AG04450 (cell line): ENCODE results near the gene NCR3LG1. TPM values are rescaled to one million over a fixed set of nuclear protein-coding genes. Genes with fewer than 3 reads are reported as not detected.

Source experiments
- CTCF ChIA-PET: fragments of 300-600, 350-600 bp; formaldehyde crosslinking; extraction: SDS; loops from one replicate; lab custom pipeline; 2022; ENCODE audit warnings: antibody characterized with exemption, inconsistent platforms; lab: Charles Lee
- POLR2A ChIA-PET: fragments of 350-600 bp; formaldehyde crosslinking; extraction: SDS; loops from one replicate; lab custom pipeline; 2021; ENCODE audit warnings: antibody characterized with exemption, inconsistent platforms; lab: Yijun Ruan, JAX
- DNase-seq: peaks from one replicate; pipeline ENCODE4 v3.0.0-alpha.2; 2011; ENCODE audit warnings: low read depth, low spot score
- H3K27ac ChIP-seq: one replicate; pipeline ENCODE4 v1.5.1; 2012; ENCODE audit warnings: low read depth, low read length, control low read depth
- H3K27me3 ChIP-seq: one replicate; pipeline ENCODE4 v1.6.0; 2012; ENCODE audit warnings: low read length; ENCODE audit not compliant: control insufficient read depth, insufficient read depth
- H3K4me3 ChIP-seq: 2 replicates; pipeline ENCODE4 v1.5.1; 2011; ENCODE audit warnings: mild to moderate bottlenecking, low read depth, low read length, control low read depth
- H3K9me3 ChIP-seq: 2 replicates; pipeline ENCODE4 v1.5.1; 2012; ENCODE audit warnings: low read length; ENCODE audit not compliant: control insufficient read depth, insufficient read depth
- polyA plus RNA-seq: library from polyadenylated mRNA; depleted of rRNA; stranded (reverse); fragments of >200 nt; gene quantifications from 2 replicates; pipeline ENCODE4 v1.2.3, GENCODE V29; 2011
- TF ChIP-seq, protein P1 (sequence below): IDR thresholded peaks from 2 replicates; pipeline ENCODE4 v1.5.1; 2011; ENCODE audit warnings: low read depth, low read length, control low read depth, inconsistent platforms

The NCR3LG1 gene
- polyA plus RNA-seq, 1 experiment, result 3.3 TPM

DNA sequence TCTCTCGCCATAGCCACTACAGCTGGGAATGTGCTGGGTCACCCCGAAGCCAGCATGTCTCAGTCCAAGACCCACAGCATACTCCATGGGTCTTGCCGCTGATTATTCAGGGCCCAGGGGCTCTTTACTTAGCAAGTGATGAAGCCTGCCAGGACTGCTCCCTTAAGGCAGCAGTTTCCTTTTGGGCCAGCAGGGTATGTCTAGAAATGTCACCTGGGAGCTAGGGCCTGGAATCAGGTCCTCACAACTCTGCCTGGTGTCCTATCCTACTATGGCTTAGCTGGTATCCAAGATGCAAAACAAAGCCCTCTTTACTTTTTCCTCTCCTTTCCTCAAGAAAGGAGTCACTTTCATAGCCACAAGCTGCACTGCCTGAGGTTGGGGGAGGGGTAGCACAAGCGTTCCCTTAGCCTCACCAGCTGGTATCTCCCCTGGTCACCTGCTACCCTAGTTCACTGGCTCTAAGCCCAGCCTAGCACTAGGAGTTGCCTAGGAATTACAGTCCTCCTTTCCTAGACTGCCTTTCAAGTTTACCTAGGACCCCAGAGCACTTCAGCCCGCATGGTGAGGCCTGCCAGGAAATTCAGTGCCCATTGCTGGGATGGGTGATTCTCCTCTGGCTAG lies 22.6 kb upstream of the NCR3LG1 start:
- Histone ChIP-seq H3K27me3 (no peaks in the 10 kb centered on the region), H3K4me3 (no peak overlapping the region), H3K27ac (no peak overlapping the region), H3K9me3 (no peaks in the 10 kb centered on the region)
- ChIA-PET POLR2A (interaction anchor here (0.6 kb wide), 1 partner anchor 23 kb away, joined by 11 read pairs; no protein-coding TSS in a partner anchor), CTCF (interaction anchor here (0.6 kb wide), 1 partner anchor 87 kb away, joined by 3 read pairs; no protein-coding TSS in a partner anchor)
- no peak for DNase-seq
- TF ChIP-seq, protein P1, sequence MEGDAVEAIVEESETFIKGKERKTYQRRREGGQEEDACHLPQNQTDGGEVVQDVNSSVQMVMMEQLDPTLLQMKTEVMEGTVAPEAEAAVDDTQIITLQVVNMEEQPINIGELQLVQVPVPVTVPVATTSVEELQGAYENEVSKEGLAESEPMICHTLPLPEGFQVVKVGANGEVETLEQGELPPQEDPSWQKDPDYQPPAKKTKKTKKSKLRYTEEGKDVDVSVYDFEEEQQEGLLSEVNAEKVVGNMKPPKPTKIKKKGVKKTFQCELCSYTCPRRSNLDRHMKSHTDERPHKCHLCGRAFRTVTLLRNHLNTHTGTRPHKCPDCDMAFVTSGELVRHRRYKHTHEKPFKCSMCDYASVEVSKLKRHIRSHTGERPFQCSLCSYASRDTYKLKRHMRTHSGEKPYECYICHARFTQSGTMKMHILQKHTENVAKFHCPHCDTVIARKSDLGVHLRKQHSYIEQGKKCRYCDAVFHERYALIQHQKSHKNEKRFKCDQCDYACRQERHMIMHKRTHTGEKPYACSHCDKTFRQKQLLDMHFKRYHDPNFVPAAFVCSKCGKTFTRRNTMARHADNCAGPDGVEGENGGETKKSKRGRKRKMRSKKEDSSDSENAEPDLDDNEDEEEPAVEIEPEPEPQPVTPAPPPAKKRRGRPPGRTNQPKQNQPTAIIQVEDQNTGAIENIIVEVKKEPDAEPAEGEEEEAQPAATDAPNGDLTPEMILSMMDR, result no peak

DNA sequence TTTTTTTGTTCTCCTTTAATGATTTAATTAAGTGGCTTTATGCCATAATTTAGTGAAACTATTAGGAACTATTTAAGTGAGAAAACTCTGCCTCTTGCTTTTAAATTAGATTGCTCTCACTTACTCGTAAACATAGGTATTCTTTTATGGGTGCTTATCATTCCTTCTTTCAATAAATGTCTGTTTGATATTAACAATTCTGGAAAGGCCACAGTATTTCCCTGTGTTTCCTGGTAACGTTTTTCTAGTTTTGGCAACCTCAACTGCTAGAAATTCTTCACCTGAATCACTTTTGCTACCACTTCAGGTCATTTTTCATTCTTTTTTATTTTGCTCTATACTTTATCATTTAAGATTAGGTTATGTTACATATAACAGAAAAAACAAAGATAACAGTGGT lies 19.9 kb upstream of the NCR3LG1 start:
- CTCF ChIA-PET, result interaction anchor here (1.1 to 1.4 kb wide), 2 partner anchors 23 to 102 kb away, joined by 4 read pairs; no protein-coding TSS in a partner anchor
- no peaks in the 10 kb centered on the region for H3K27me3 ChIP-seq
- H3K27ac ChIP-seq, result no peak overlapping the region
- H3K9me3 ChIP-seq, result no peaks in the 10 kb centered on the region
- no peak for DNase-seq
- TF ChIP-seq, protein P1, result no peak
- POLR2A ChIA-PET, result no interaction called here
- H3K4me3 ChIP-seq, result no peak overlapping the region

DNA sequence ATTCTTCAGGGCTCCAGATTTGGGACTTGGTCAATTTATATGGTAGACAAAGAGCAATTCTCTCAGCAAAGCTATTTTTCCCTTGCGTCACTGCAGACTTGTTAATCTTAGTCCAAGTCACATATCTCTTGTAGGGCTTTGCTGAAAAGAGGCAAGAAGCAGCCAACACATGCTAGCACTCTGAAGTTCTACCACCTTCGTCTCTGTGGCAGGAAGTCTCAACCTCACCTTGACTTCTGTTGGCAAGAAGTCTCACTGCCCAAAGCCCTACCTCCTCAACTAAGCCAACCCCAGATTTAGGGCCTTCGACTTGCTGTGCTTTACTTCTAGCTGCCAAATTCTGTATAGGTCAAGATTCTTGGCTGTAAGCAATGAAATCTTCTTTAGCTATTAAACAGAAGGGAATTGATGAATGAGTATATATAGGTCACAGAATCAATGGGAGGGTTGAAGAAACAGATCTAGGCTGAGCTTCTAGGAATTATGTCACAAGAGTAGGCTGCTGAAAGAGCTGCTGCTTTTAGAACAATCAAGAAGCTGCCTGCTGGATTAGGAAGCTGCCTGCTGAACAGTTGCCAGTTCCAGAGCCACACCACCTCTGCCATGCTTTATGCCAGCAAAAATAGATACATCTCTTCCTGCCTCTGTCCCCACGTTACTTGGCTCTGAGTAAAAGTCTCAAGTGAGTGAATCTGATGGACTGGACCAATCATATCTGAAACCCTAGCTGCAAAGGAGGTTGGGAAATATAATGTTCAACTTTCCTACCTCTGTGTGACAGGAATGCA lies 17.6 kb upstream of the NCR3LG1 start:
- ChIA-PET CTCF (no interaction called here), POLR2A (no interaction called here)
- TF ChIP-seq, protein P1, result no peak
- H3K27me3 ChIP-seq, result no peaks in the 10 kb centered on the region
- H3K27ac ChIP-seq, result no peak overlapping the region
- H3K4me3 ChIP-seq, result no peak overlapping the region
- H3K9me3 ChIP-seq, result no peaks in the 10 kb centered on the region
- DNase-seq, result no peak

DNA sequence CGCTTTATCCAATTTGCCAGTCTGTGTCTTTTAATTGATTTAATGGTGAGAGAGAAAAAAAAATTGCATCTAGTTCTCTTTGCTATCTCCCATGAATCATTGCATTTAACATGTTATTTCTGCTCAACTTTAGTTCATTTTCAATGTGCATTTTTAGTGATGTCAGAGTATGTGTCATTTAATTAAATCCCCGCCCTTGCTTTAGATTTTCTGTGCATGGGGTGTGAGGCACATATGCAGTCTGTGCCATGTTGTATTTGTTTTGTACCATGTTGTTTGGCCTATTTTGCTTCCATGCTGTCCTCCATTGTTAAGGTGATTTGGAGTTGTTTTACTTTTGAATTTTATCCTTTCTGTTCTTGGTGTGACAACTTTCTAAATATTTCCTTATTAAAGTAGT lies 8.3 kb upstream of the NCR3LG1 start:
- Histone ChIP-seq H3K9me3 (no peaks in the 10 kb centered on the region), H3K4me3 (no peak overlapping the region), H3K27ac (no peak overlapping the region), H3K27me3 (no peaks in the 10 kb centered on the region)
- CTCF ChIA-PET, result no interaction called here
- no peak for DNase-seq
- POLR2A ChIA-PET, result no interaction called here
- TF ChIP-seq, protein P1, result no peak

DNA sequence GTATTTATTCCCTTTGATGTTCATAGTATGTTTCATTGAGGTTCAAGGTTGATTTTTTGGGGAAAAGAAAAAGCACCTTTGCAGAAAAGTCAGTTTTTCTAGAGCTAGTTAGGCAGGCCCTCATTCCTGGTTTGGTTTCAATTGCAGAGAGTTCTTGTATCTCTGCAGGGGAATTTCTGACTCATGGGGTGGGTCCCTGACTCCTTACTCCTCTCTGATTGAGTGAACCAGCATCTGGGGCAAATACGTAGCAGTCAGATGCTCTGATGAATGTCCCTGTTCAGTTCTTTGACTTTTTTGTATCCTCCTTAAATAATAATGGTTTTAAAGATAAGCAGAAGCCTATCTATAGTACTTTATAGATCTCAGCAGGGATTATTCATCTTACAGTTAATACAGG lies 7.7 kb upstream of the NCR3LG1 start:
- TF ChIP-seq, protein P1, result no peak
- H3K27me3 ChIP-seq, result no peaks in the 10 kb centered on the region
- no peak for DNase-seq
- ChIA-PET CTCF (interaction anchor here (2.0 kb wide), 1 partner anchor 10 kb away, joined by 17 read pairs; no protein-coding TSS in a partner anchor), POLR2A (no interaction called here)
- no peak overlapping the region for H3K27ac ChIP-seq
- no peaks in the 10 kb centered on the region for H3K9me3 ChIP-seq
- no peak overlapping the region for H3K4me3 ChIP-seq
